Osteoblast (primary cell): ENCODE results near the gene MICAL3. TPM values are rescaled to one million over a fixed set of nuclear protein-coding genes. Genes with fewer than 3 reads are reported as not detected.
A peak's percentile ranks its signal among the peaks of the same experiment; 100 is the strongest.
"Not testable (repeated sequence)": the region's sequence is repeated elsewhere in the genome, so short reads cannot be mapped to it uniquely, and the experiment has no call there.

Source experiments
- DNase-seq: peaks from one replicate; pipeline ENCODE4 v3.0.0; 2011; ENCODE audit warnings: low spot score, mixed read lengths; ENCODE audit not compliant: insufficient read length; ENCODE audit errors: missing footprints
- H2AFZ ChIP-seq: 2 replicates; pipeline ENCODE4 v1.6.0; 2011; ENCODE audit warnings: mild to moderate bottlenecking, low read length
- H3K27ac ChIP-seq: 2 replicates; pipeline ENCODE4 v1.5.1; 2011; ENCODE audit warnings: mild to moderate bottlenecking, low read depth, low read length, moderate library complexity
- H3K27me3 ChIP-seq: 2 replicates; pipeline ENCODE4 v1.6.0; 2012; ENCODE audit warnings: mild to moderate bottlenecking, control low read depth, inconsistent platforms, low read length, moderate library complexity; ENCODE audit not compliant: insufficient read depth
- H3K36me3 ChIP-seq: 2 replicates; pipeline ENCODE4 v1.5.1; 2011; ENCODE audit warnings: mild to moderate bottlenecking, low read length, control low read depth, moderate library complexity; ENCODE audit not compliant: insufficient read depth
- H3K4me1 ChIP-seq: 2 replicates; pipeline ENCODE4 v1.5.1; 2011; ENCODE audit warnings: mild to moderate bottlenecking, low read length, control low read depth, moderate library complexity; ENCODE audit not compliant: insufficient read depth
- H3K4me2 ChIP-seq: 2 replicates; pipeline ENCODE4 v1.6.0; 2011; ENCODE audit warnings: mild to moderate bottlenecking, low read length; ENCODE audit not compliant: insufficient read depth
- H3K4me3 ChIP-seq: fragments of 200-600 bp; sonication (generic); 3 replicates; pipeline ENCODE4 v1.5.1; 2012; ENCODE audit warnings: mild to moderate bottlenecking, low read length, inconsistent platforms; ENCODE audit not compliant: insufficient read depth
- H3K79me2 ChIP-seq: 2 replicates; pipeline ENCODE4 v1.6.0; 2012; ENCODE audit warnings: mild to moderate bottlenecking, low read length, control low read depth, inconsistent platforms; ENCODE audit not compliant: insufficient read depth
- H3K9me3 ChIP-seq: 2 replicates; pipeline ENCODE4 v1.5.1; 2011; ENCODE audit warnings: low read depth, low read length, control low read depth
- H4K20me1 ChIP-seq: 2 replicates; pipeline ENCODE4 v1.6.0; 2012; ENCODE audit warnings: mild to moderate bottlenecking, low read length, control low read depth; ENCODE audit not compliant: insufficient read depth
- total RNA-seq: library from RNA; depleted of rRNA; stranded (reverse); fragments of >200 nt; gene quantifications from 2 replicates; pipeline ENCODE4 v1.2.3, GENCODE V29; 2012
- TF ChIP-seq, protein P1 (sequence below): IDR thresholded peaks from 2 replicates; pipeline ENCODE4 v1.5.1; 2011; ENCODE audit warnings: mild to moderate bottlenecking, low read depth, low read length, moderate library complexity; ENCODE audit errors: extremely low read depth

MICAL3 gene
- total RNA-seq, 1 donor, result 35.1 TPM

DNA sequence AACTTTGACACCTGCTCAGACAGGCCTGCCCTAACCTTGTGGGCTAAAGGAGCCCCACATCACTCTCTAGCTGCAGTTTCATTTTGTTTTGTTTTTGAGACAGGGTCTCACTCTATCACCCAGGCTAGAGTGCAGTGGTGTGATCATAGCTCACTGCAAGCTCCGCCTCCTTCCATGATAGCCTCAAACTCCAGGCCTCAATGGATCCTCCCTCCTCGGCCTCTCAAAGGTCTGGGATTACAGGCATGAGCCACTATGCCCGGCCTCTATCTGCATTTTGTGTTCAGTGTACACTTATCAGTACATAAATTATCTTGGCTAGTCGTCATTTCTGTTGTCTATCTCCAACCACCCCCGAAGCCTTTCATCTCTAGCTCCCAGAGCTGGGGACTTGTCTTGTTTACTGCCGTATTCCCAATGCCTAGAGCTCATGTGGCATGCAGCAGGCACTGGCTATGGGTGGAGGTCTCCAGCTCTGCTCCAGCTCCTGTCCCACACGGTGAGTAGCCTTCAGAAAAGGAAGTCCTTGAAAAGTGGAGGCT, 31.3 kb upstream of the MICAL3 start:
- Histone ChIP-seq H3K79me2 (no peaks in the 10 kb centered on the region), H3K27me3 (no peaks in the 10 kb centered on the region), H4K20me1 (no peaks in the 10 kb centered on the region), H3K27ac (peak overlapping the region; percentile 59), H3K4me3 (no peak overlapping the region), H2AFZ (peak overlapping the region; percentile 82), H3K36me3 (no peaks in the 10 kb centered on the region), H3K4me2 (peak overlapping the region; percentile 12), H3K9me3 (no peaks in the 10 kb centered on the region), H3K4me1 (peaks cover 21% of the 10 kb centered on the region)
- no peak for DNase-seq
- TF ChIP-seq, protein P1, sequence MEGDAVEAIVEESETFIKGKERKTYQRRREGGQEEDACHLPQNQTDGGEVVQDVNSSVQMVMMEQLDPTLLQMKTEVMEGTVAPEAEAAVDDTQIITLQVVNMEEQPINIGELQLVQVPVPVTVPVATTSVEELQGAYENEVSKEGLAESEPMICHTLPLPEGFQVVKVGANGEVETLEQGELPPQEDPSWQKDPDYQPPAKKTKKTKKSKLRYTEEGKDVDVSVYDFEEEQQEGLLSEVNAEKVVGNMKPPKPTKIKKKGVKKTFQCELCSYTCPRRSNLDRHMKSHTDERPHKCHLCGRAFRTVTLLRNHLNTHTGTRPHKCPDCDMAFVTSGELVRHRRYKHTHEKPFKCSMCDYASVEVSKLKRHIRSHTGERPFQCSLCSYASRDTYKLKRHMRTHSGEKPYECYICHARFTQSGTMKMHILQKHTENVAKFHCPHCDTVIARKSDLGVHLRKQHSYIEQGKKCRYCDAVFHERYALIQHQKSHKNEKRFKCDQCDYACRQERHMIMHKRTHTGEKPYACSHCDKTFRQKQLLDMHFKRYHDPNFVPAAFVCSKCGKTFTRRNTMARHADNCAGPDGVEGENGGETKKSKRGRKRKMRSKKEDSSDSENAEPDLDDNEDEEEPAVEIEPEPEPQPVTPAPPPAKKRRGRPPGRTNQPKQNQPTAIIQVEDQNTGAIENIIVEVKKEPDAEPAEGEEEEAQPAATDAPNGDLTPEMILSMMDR, result no peak

DNA sequence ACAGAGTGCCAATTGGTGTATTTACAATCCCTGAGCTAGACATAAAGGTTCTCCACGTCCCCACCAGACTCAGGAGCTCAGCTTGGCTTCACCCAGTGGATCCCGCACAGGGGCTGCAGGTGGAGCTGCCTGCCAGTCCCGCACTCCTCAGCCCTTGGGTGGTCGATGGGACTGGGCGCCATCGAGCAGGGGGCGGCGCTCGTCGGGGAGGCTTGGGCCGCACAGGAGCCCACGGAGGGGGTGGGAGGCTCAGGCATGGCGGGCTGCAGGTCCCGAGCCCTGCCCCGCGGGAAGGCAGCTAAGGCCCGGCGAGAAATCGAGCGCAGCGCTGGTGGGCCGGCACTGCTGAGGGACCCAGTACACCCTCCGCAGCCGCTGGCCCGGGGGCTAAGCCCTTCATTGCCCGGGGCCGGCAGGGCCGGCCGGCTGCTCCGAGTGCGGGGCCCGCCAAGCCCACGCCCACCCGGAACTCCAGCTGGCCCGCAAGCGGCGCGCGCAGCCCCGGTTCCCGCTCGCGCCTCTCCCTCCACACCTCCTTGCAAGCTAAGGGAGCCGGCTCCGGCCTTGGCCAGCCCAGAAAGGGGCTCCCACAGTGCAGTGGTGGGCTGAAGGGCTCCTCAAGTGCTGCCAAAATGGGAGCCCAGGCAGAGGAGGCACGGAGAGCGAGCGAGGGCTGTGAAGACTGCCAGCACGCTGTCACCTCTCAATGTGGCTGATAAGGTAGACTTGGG, 29.0 kb upstream of the MICAL3 start:
- H3K4me1 ChIP-seq, result peaks cover 21% of the 10 kb centered on the region
- not testable (repeated sequence) for H3K27ac ChIP-seq, H3K4me2 ChIP-seq, H4K20me1 ChIP-seq, H3K36me3 ChIP-seq, H3K79me2 ChIP-seq, H3K9me3 ChIP-seq, H3K27me3 ChIP-seq, H3K4me3 ChIP-seq, H2AFZ ChIP-seq, DNase-seq

DNA sequence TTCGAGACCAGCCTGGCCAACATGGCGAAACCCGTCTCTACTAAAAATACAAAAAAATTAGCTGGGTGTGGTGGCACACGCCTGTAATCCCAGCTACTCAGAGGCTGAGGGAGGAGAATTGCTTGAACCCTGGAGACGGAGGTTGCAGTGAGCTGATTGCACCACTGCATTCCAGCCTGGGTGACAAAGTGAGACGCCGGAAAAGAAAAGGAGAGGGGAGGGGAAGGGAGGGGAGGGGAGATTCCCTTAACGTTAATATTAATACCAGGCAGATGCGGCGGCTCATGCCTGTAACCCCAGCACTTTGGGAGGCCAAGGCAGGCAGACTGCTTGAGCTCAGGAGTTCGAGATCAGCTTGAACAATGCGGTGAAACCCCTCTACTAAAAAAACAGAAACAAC, 26.8 kb upstream of the MICAL3 start:
- not testable (repeated sequence) for H3K9me3 ChIP-seq, H2AFZ ChIP-seq, H3K4me1 ChIP-seq, H3K27me3 ChIP-seq, H4K20me1 ChIP-seq, H3K4me2 ChIP-seq, H3K79me2 ChIP-seq, H3K36me3 ChIP-seq, H3K4me3 ChIP-seq, H3K27ac ChIP-seq, DNase-seq

DNA sequence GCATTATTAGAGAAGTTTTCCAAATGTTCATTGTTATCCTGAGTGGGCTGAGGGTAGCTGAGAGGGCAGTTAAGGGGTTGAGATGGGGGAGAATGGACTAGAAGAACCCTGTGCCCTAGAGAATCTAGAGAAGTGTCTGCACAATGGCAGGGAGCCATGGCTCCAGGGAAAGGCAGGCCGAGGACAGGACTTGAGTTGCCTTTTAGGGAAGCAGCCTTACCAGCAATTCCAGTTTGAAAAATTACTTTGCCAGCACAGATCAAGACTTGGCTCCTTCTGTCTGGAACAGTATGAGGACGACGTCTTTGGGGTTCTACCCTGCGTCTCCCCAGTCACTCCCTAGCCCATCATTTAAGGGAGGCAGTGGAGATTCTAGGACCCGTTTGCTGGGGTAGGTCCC, 25.7 kb upstream of the MICAL3 start:
- TF ChIP-seq, protein P1, result no peak
- no peaks in the 10 kb centered on the region for H3K36me3 ChIP-seq
- H3K4me3 ChIP-seq, result no peak overlapping the region
- no peak overlapping the region for H3K4me2 ChIP-seq
- H3K27me3 ChIP-seq, result no peaks in the 10 kb centered on the region
- DNase-seq, result peak; percentile 63
- no peak overlapping the region for H2AFZ ChIP-seq
- H3K4me1 ChIP-seq, result no peaks in the 10 kb centered on the region
- H3K9me3 ChIP-seq, result no peaks in the 10 kb centered on the region
- H3K27ac ChIP-seq, result no peak overlapping the region
- H4K20me1 ChIP-seq, result no peaks in the 10 kb centered on the region
- no peaks in the 10 kb centered on the region for H3K79me2 ChIP-seq

DNA sequence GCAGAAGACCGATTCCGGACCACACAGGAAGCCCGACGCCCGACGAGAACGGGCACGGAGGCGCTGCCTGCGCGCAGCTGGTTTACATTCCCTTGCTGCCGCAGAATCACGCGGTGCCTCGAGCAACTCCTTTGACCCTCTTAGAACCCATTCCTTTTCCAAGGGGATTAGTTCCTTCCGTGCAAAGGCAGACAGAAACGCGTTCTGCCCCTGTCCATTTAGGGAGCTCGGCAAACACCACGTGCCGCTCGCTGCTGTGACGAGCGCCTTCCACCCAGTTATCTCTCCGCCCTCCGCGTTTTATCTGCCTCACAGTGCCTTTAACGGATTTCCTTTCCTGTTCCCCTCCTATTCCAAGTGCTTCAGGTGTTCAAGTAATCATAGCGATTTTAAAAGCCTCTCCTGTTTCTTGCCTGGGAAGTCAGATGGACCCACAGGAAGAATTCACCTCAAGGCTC, 24.1 kb upstream of the MICAL3 start:
- Histone ChIP-seq H3K9me3 (no peaks in the 10 kb centered on the region), H3K4me2 (peak overlapping the region; percentile 40), H3K27me3 (no peaks in the 10 kb centered on the region), H3K4me1 (peaks cover 7% of the 10 kb centered on the region), H2AFZ (peak overlapping the region; percentile 46), H3K36me3 (no peaks in the 10 kb centered on the region), H3K4me3 (peak overlapping the region; percentile 17), H4K20me1 (no peaks in the 10 kb centered on the region), H3K79me2 (no peaks in the 10 kb centered on the region), H3K27ac (no peak overlapping the region)
- TF ChIP-seq, protein P1, result no peak
- peak; percentile 74 for DNase-seq
